SK-N-SH (cell line): ENCODE data around the gene SLC66A3. TPM values are rescaled to one million over a fixed set of nuclear protein-coding genes. Genes with fewer than 3 reads are reported as not detected.
"Not testable (repeated sequence)": the region's sequence is repeated elsewhere in the genome, so short reads cannot be mapped to it uniquely, and the experiment has no call there.

Experiments used
- CTCF ChIA-PET: fragments of 300-600, 350-600 bp; formaldehyde crosslinking; extraction: SDS; loops from one replicate; lab custom pipeline; 2021; lab: Yijun Ruan, JAX
- POLR2A ChIA-PET: fragments of 350-600 bp; sonication (Branson Sonifier 250); formaldehyde crosslinking; extraction: SDS; loops from one replicate; lab custom pipeline; 2020; ENCODE audit warnings: antibody characterized with exemption, inconsistent platforms; lab: Yijun Ruan, JAX
- DNase-seq: peaks from one replicate; pipeline ENCODE4 v3.0.0; 2012
- H2AFZ ChIP-seq: fragments of 200-600 bp; sonication (generic); 2 replicates; pipeline ENCODE4 v1.8.1; 2016; ENCODE audit warnings: antibody characterized with exemption, mild to moderate bottlenecking, low read depth
- H3F3A ChIP-seq: fragments of 200-600 bp; sonication (generic); replicated peaks from 2 replicates; pipeline ENCODE3; 2016; ENCODE audit warnings: antibody characterized with exemption, mild to moderate bottlenecking; ENCODE audit not compliant: insufficient read depth
- H3K27ac ChIP-seq, 2 experiments: fragments of 200-500 bp in 1 of 2; fragments of 200-600 bp in 1 of 2; sonication (Bioruptor generic) in 1 of 2; sonication (generic), shearing (Covaris generic) in 1 of 2; 2 replicates each; pipeline versions ENCODE4 v1.5.1 to v1.6.1; 2014 to 2016; ENCODE audit warnings: low read depth in 2 of 2, inconsistent platforms in 1 of 2, low read length in 1 of 2, mild to moderate bottlenecking in 1 of 2, mixed read lengths in 1 of 2
- H3K27me3 ChIP-seq: fragments of 200-600 bp; sonication (generic), shearing (Covaris generic); 2 replicates; pipeline ENCODE4 v1.6.1; 2016; ENCODE audit warnings: mixed run types; ENCODE audit not compliant: insufficient read depth
- H3K36me3 ChIP-seq, 2 experiments: fragments of 200-500 bp in 1 of 2; fragments of 200-600 bp in 1 of 2; sonication (Bioruptor generic) in 1 of 2; sonication (generic) in 1 of 2; replicated peaks in 1 of 2; 2 replicates each; pipeline versions ENCODE3 to v1.5.1; 2014 to 2016; ENCODE audit warnings: low read length in 1 of 2, mild to moderate bottlenecking in 1 of 2; ENCODE audit not compliant: insufficient read depth in 2 of 2, control insufficient read depth in 1 of 2
- H3K4me1 ChIP-seq, 2 experiments: fragments of 200-500 bp in 1 of 2; fragments of 200-600 bp in 1 of 2; sonication (Bioruptor generic) in 1 of 2; sonication (generic), shearing (Covaris generic) in 1 of 2; 2 replicates each; pipeline versions ENCODE4 v1.5.1 to v1.6.1; 2014 to 2016; ENCODE audit warnings: low read depth in 1 of 2, low read length in 1 of 2, mixed run types in 1 of 2; ENCODE audit not compliant: insufficient read depth in 2 of 2, control insufficient read depth in 1 of 2
- H3K4me2 ChIP-seq: fragments of 200-600 bp; sonication (generic), shearing (Covaris generic); 2 replicates; pipeline ENCODE4 v1.6.1; 2017; ENCODE audit warnings: mixed run types
- H3K4me3 ChIP-seq, 2 experiments: fragments of 200-500 bp in 1 of 2; fragments of 200-600 bp in 1 of 2; sonication (Bioruptor generic) in 1 of 2; sonication (generic), shearing (Covaris generic) in 1 of 2; 2 replicates each; pipeline versions ENCODE4 v1.5.1 to v1.8.1; 2014 to 2016; ENCODE audit warnings: low read depth in 2 of 2, inconsistent platforms in 1 of 2, low read length in 1 of 2, mild to moderate bottlenecking in 1 of 2, mixed read lengths in 1 of 2, moderate library complexity in 1 of 2
- H3K79me2 ChIP-seq: fragments of 200-600 bp; sonication (generic); 2 replicates; pipeline ENCODE4 v1.8.1; 2017; ENCODE audit warnings: mild to moderate bottlenecking; ENCODE audit not compliant: insufficient read depth
- H3K9ac ChIP-seq: fragments of 200-600 bp; sonication (generic); 2 replicates; pipeline ENCODE4 v1.6.1; 2017; ENCODE audit warnings: mixed run types
- H3K9me2 ChIP-seq: fragments of 200-600 bp; sonication (generic); 2 replicates; pipeline ENCODE4 v1.6.1; 2017; ENCODE audit warnings: mixed run types
- H3K9me3 ChIP-seq: fragments of 200-600 bp; sonication (generic); 2 replicates; pipeline ENCODE4 v1.6.1; 2017; ENCODE audit warnings: mixed run types, mild to moderate bottlenecking, moderate library complexity
- H4K20me1 ChIP-seq: fragments of 200-600 bp; sonication (generic); 2 replicates; pipeline ENCODE4 v1.6.1; 2017; ENCODE audit warnings: mild to moderate bottlenecking, mixed run types; ENCODE audit not compliant: insufficient read depth
- CTCF ChIP-seq: fragments of 200-600 bp; sonication (generic); IDR thresholded peaks from 2 replicates; pipeline ENCODE4 v1.6.1; 2017; ENCODE audit warnings: antibody characterized with exemption, mild to moderate bottlenecking, moderate library complexity
- MAX ChIP-seq: IDR thresholded peaks from 2 replicates; pipeline ENCODE4 v1.4.0; 2012; ENCODE audit warnings: low read depth
- NRF1 ChIP-seq: IDR thresholded peaks from 2 replicates; pipeline ENCODE4 v1.6.1; 2012; ENCODE audit warnings: low read depth, mild to moderate bottlenecking, low read length
- PBX3 ChIP-seq: IDR thresholded peaks from 2 replicates; pipeline ENCODE4; 2012
- POLR2AphosphoS5 ChIP-seq: IDR thresholded peaks from 2 replicates; pipeline ENCODE4 v1.6.1; 2012; ENCODE audit warnings: low read depth, low read length
- SIN3A ChIP-seq: IDR thresholded peaks from 2 replicates; pipeline ENCODE4 v1.6.1; 2012; ENCODE audit warnings: low read depth, mild to moderate bottlenecking, low read length, moderate library complexity, borderline replicate concordance
- WGBS: methylation state at CpG from one replicate; pipeline ENCODE4 v1.1.6; 2017; ENCODE audit warnings: low lambda C conversion rate; 5-methylcytosine and 5-hydroxymethylcytosine counted together
- polyA plus RNA-seq, 3 experiments: library from polyadenylated mRNA; depleted of rRNA; stranded (reverse); fragments of >200 nt; gene quantifications; 2 replicates each; pipeline ENCODE4 v1.2.3, GENCODE V29; 2012

Gene SLC66A3
- polyA plus RNA-seq, 1 of the 3 experiments (the other 2 are of a cell fraction), result 49.0 TPM

- peaks cover 3 to 4% of the 10 kb centered on the region in 2 experiments for H3K36me3 ChIP-seq
- H3K4me2 ChIP-seq, result no peak overlapping the region
- no peak overlapping the region for H3K4me3 ChIP-seq
- peak overlapping the region in 1 of 2 experiments; percentile 29; a peak in 1 of 4 replicates for H3K27ac ChIP-seq
- TF ChIP-seq POLR2AphosphoS5, result no peak
- TF ChIP-seq CTCF, result no peak
- TF ChIP-seq SIN3A, result no peak
- TF ChIP-seq PBX3, result no peak
- TF ChIP-seq MAX, result no peak
- TF ChIP-seq NRF1, result no peak
- TF ChIP-seq, all 33 proteins: peak for 0
- POLR2A ChIA-PET, result interaction anchor here (0.6 kb wide), 1 partner anchor 370 kb away, joined by 4 read pairs; no protein-coding TSS in a partner anchor
- Histone ChIP-seq H2AFZ (no peak overlapping the region), H3K27me3 (no peaks in the 10 kb centered on the region), H4K20me1 (no peaks in the 10 kb centered on the region), H3K9me2 (no peaks in the 10 kb centered on the region), H3K4me1 (peaks cover 0 to 14% of the 10 kb centered on the region in 2 experiments; a peak in 1 of 4 replicates), H3K9me3 (no peaks in the 10 kb centered on the region), H3K9ac (no peak overlapping the region), H3K79me2 (no peaks in the 10 kb centered on the region), H3F3A (no peaks in the 10 kb centered on the region)
- WGBS, result 90% methylated on average over 16 of the region's 16 CpGs
- CTCF ChIA-PET, result interaction anchor here (0.7 to 3.0 kb wide), 14 partner anchors 8 to 421 kb away, joined by 3 to 26 read pairs (median 4); partner anchors contain the start of gene SLC66A3
- no peak for DNase-seq
These were observed 8.4 kb downstream of the SLC66A3 start for GRCh38 chr2:11163439-11164317.

- H3K27me3 ChIP-seq, H3F3A ChIP-seq, H3K79me2 ChIP-seq, H3K27ac ChIP-seq, H4K20me1 ChIP-seq, H3K4me3 ChIP-seq, H3K9ac ChIP-seq, H2AFZ ChIP-seq, H3K9me2 ChIP-seq, H3K9me3 ChIP-seq, POLR2A ChIA-PET, H3K4me2 ChIP-seq, H3K36me3 ChIP-seq, DNase-seq, CTCF ChIA-PET: not testable (repeated sequence)
- WGBS, result 95% methylated on average over 18 of the region's 28 CpGs
- peaks cover 0 to 14% of the 10 kb centered on the region in 2 experiments; a peak in 1 of 4 replicates for H3K4me1 ChIP-seq
These were observed 9.8 kb downstream of the SLC66A3 start for GRCh38 chr2:11165046-11165445.
